ENCODE data around the gene NTRK2. TPM values are rescaled to one million over a fixed set of nuclear protein-coding genes. Genes with fewer than 3 reads are reported as not detected.

Gene NTRK2
- total RNA-seq, 4 donors from 2014 or later = 2.9 to 15.9 (median 8.4) TPM

- DNase-seq = no peak
- Histone ChIP-seq H3K4me3 (no peak overlapping the region), H3K4me1 (no peaks in the 10 kb centered on the region), H3K9me3 (no peaks in the 10 kb centered on the region), H3K27me3 (no peaks in the 10 kb centered on the region), H3K27ac (no peak overlapping the region), H3K36me3 (no peaks in the 10 kb centered on the region)
- WGBS, 2 donors = 58 to 80% methylated on average over 1 of the region's 1 CpG
- intact Hi-C loops (cut with DNase I) = no loop called here
- no peak for TF ChIP-seq CTCF (IDR thresholded peaks at IDR 0.05)
- no peak for TF ChIP-seq POLR2A (IDR thresholded peaks at IDR 0.05)
These were observed 126.9 kb downstream of the NTRK2 start for GRCh38 chr9:84796404-84796803.

- Histone ChIP-seq H3K4me1 (no peaks in the 10 kb centered on the region), H3K27me3 (no peaks in the 10 kb centered on the region), H3K27ac (no peak overlapping the region), H3K36me3 (no peaks in the 10 kb centered on the region), H3K4me3 (no peak overlapping the region), H3K9me3 (no peaks in the 10 kb centered on the region)
- no peak for DNase-seq
- intact Hi-C loops (cut with DNase I) = no loop called here
- 46 to 62% methylated on average over 2 of the region's 2 CpGs for WGBS, 2 donors
- TF ChIP-seq POLR2A (IDR thresholded peaks at IDR 0.05) = no peak
- TF ChIP-seq CTCF (IDR thresholded peaks at IDR 0.05) = no peak
These were observed 129.7 kb downstream of the NTRK2 start for GRCh38 chr9:84799251-84799650.

GRCh38 chr9:84804951-84805694, 135.6 kb downstream of the NTRK2 start:
- intact Hi-C loops (cut with DNase I) = no loop called here
- Histone ChIP-seq H3K4me3 (no peak overlapping the region), H3K27ac (no peak overlapping the region), H3K36me3 (no peaks in the 10 kb centered on the region), H3K9me3 (no peaks in the 10 kb centered on the region), H3K27me3 (no peaks in the 10 kb centered on the region), H3K4me1 (peaks cover 0 to 5% (median 0%) of the 10 kb centered on the region in 3 donors)
- DNase-seq = no peak
- TF ChIP-seq CTCF (IDR thresholded peaks at IDR 0.05) (no peak), POLR2A (IDR thresholded peaks at IDR 0.05) (no peak)
- 26 to 40% methylated on average over 5 of the region's 5 CpGs for WGBS, 2 donors

DNA sequence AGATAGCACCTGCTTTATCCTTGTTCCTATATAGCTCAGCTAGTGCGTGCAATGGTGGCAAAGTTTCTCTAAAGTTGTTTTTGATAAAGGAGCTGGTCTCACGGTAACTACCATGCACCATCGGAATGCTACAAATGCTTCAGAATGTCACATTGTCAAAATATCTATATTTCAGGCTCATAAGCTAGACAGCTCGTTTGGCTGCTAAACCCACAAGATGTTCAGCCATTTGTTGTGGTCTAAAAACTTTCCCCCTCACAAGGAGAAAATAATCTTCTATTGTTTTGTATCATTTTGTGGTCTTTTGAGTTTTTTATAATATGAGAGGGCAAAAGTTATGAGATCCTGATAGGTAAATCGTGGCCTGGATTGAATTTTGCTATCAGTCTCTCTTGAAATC, 137.9 kb downstream of the NTRK2 start:
- Histone ChIP-seq H3K27ac (no peak overlapping the region), H3K27me3 (no peaks in the 10 kb centered on the region), H3K9me3 (no peaks in the 10 kb centered on the region), H3K36me3 (no peaks in the 10 kb centered on the region), H3K4me3 (no peak overlapping the region), H3K4me1 (peaks cover 0 to 5% (median 0%) of the 10 kb centered on the region in 3 donors)
- 90 to 94% methylated on average over 5 of the region's 5 CpGs for whole genome bisulfite sequencing, 2 donors
- DNase-seq = no peak
- intact Hi-C loops (cut with DNase I) = no loop called here
- TF ChIP-seq CTCF (IDR thresholded peaks at IDR 0.05) (no peak), POLR2A (IDR thresholded peaks at IDR 0.05) (no peak)

GRCh38 chr9:84807870-84808390, 138.4 kb downstream of the NTRK2 start:
- Histone ChIP-seq H3K4me3 (no peak overlapping the region), H3K9me3 (no peaks in the 10 kb centered on the region), H3K27ac (no peak overlapping the region), H3K27me3 (no peaks in the 10 kb centered on the region), H3K4me1 (peaks cover 0 to 5% (median 0%) of the 10 kb centered on the region in 3 donors), H3K36me3 (no peaks in the 10 kb centered on the region)
- intact Hi-C loops (cut with DNase I) = no loop called here
- 77 to 78% methylated on average over 4 of the region's 4 CpGs for WGBS, 2 donors
- no peak for TF ChIP-seq POLR2A (IDR thresholded peaks at IDR 0.05)
- no peak for DNase-seq
